SH-SY5Y (cell line): ENCODE results near the gene SCN5A.

Experiments
- GATA2 ChIP-seq: IDR thresholded peaks from 2 replicates; pipeline ENCODE4 v1.6.1; 2011; ENCODE audit warnings: mild to moderate bottlenecking, low read depth, low read length
- GATA3 ChIP-seq: IDR thresholded peaks from 2 replicates; pipeline ENCODE4 v1.6.1; 2011; ENCODE audit warnings: low read depth, mild to moderate bottlenecking, low read length, moderate library complexity

- TF ChIP-seq GATA2, result no peak
- no peak for TF ChIP-seq GATA3
Observed at GRCh38 chr3:38528457-38528856, 121.0 kb downstream of the SCN5A start.
